SK-N-SH treated with all-trans-retinoic acid at 6 μM for 48 hours (cell line): ENCODE results near the gene MON2.

ENCODE experiments used
- CREB5 ChIP-seq: fragments of 250-450 bp; sonication (Bioruptor Pico); IDR thresholded peaks from 2 replicates; pipeline ENCODE4 v1.5.1; 2020; ENCODE audit warnings: low read depth, mild to moderate bottlenecking, moderate library complexity
- TOX ChIP-seq: fragments of 250-450 bp; sonication (Bioruptor Pico); IDR thresholded peaks from 2 replicates; pipeline ENCODE4 v1.8.0; 2021; ENCODE audit warnings: mild to moderate bottlenecking, moderate library complexity, borderline replicate concordance

DNA sequence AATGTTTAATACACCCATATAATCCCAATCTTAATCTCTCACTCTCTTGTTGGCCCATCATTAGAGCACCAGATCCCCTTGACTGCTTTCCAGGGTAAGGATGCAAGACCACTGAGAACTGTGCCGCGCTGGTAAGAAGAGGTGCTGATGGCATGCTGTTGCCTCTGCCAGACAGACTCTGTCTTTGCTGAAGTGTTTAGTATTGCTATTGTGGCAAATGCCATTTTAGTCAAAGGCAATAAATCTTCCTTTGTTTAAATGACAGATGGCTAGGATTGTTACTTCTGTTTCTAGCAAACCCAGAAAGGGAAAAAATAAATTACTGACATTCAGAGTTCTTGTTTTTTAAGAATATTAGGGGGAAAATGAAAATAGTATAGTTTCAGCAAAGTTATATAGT, 152.3 kb downstream of the MON2 start:
- TF ChIP-seq TOX (no peak), CREB5 (CRISPR knock-in tag) (no peak)
